Endodermal cell (in vitro differentiated cells): ENCODE results near the gene SHTN1. TPM values are rescaled to one million over a fixed set of nuclear protein-coding genes. Genes with fewer than 3 reads are reported as not detected.

Experiments
- DNase-seq: peaks from one replicate; pipeline ENCODE4 v3.0.0-alpha.2; 2017
- H3K27ac ChIP-seq: 2 replicates; pipeline ENCODE4 v1.5.1; 2013; ENCODE audit warnings: mild to moderate bottlenecking, low read depth, low read length, moderate library complexity
- H3K27me3 ChIP-seq: 2 replicates; pipeline ENCODE4 v1.6.1; 2013; ENCODE audit warnings: mild to moderate bottlenecking, low read length, moderate library complexity; ENCODE audit not compliant: insufficient read depth, control insufficient read depth, poor library complexity, severe bottlenecking
- H3K36me3 ChIP-seq: 2 replicates; pipeline ENCODE4 v1.7.0; 2013; ENCODE audit warnings: mild to moderate bottlenecking, low read length, moderate library complexity; ENCODE audit not compliant: control insufficient read depth, insufficient read depth
- H3K4me1 ChIP-seq: one replicate; pipeline ENCODE4 v1.7.0; 2013; ENCODE audit warnings: low read length; ENCODE audit not compliant: control insufficient read depth, insufficient read depth
- H3K4me3 ChIP-seq: 2 replicates; pipeline ENCODE4 v1.5.1; 2013; ENCODE audit warnings: mild to moderate bottlenecking, low read length, moderate library complexity
- H3K9ac ChIP-seq: 2 replicates; pipeline ENCODE4 v1.6.1; 2013; ENCODE audit warnings: mild to moderate bottlenecking, low read length, moderate library complexity; ENCODE audit not compliant: poor library complexity, severe bottlenecking; ENCODE audit errors: extremely low read depth
- H3K9me3 ChIP-seq: 2 replicates; pipeline ENCODE4 v1.6.1; 2013; ENCODE audit warnings: mild to moderate bottlenecking, low read length, moderate library complexity; ENCODE audit not compliant: control insufficient read depth
- H3K27ac Mint-ChIP-seq: 2 replicates; pipeline ENCODE4 v1.8.0; 2020; ENCODE audit warnings: mixed read lengths
- H3K27me3 Mint-ChIP-seq: 2 replicates; pipeline ENCODE4 v1.8.0; 2021; ENCODE audit warnings: mild to moderate bottlenecking, mixed read lengths; ENCODE audit not compliant: insufficient read depth
- H3K36me3 Mint-ChIP-seq: 2 replicates; pipeline ENCODE4 v1.8.0; 2020; ENCODE audit warnings: low read depth, mixed read lengths
- H3K4me1 Mint-ChIP-seq: 2 replicates; pipeline ENCODE4 v1.8.0; 2020; ENCODE audit warnings: mixed read lengths
- H3K4me3 Mint-ChIP-seq: 2 replicates; pipeline ENCODE4 v1.8.0; 2020; ENCODE audit warnings: mild to moderate bottlenecking, moderate library complexity, mixed read lengths
- H3K9me3 Mint-ChIP-seq: 2 replicates; pipeline ENCODE4 v1.8.0; 2020; ENCODE audit warnings: mild to moderate bottlenecking, mixed read lengths
- WGBS, 2 experiments: methylation state at CpG; one replicate each; pipeline versions ENCODE4 v1.1.5 to v1.1.7; 2013; ENCODE audit warnings: missing lambda C conversion rate in 2 of 2, mixed read lengths in 1 of 2; ENCODE audit not compliant: insufficient coverage in 1 of 2, insufficient read length in 1 of 2; 5-methylcytosine and 5-hydroxymethylcytosine counted together
- total RNA-seq, 2 donors: library from RNA; stranded (reverse); fragmentation: NEBNext Ultra II Directional in 1 of 2; extraction: Animal tissue kit (Norgen Biotek cat#: 25700) in 1 of 2; gene quantifications; 2 replicates in 1 of 2; 3 replicates in 1 of 2; pipeline ENCODE4 v1.2.1, GENCODE V29; 2021
- TF ChIP-seq, protein P1 (sequence below): fragments of 200-600 bp; sonication (generic); conservative IDR thresholded peaks from 2 replicates; pipeline ENCODE4 v1.5.0; 2021; ENCODE audit warnings: antibody characterized with exemption, mild to moderate bottlenecking

Gene SHTN1
- total RNA-seq, 2 donors from 2014 or later = 39.4 to 59.5 TPM

DNA sequence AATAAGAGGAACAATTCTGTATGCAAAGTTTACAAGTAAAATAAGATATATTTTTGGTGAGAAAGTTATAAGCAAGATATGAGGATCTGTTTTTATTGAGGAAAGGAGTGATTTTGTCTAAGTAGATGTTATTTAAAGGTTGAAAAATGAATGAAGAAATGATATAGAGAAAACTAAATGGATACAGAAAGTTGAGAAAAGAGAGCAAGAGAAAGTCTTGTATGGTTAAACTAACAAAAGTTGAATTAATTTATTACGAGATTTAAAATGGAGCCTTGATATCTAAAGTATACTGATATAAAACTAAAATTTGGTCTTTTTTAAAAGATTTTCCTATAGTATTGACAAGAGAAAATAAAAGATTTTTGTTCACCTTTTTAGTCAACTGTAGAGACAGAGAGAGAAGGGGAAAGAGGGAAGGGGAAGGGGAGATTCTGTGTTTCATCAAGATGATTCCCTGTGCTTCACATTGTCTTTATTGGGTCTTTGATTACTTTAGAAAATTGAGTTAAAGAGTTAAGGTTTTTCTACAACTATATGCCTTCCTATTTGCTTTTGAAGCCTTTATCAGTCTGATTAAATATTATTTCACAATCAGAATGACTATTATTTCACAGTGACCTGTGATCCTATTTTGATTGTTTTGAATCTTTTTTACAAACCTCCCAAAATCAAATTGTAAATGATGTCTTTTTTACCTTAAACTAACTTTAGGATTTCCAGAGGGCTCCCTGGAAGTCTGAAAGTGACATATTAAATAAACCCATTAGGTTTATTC is 10.7 kb downstream of the SHTN1 start:
- peaks cover 45% of the 10 kb centered on the region for H3K4me1 Mint-ChIP-seq
- Histone ChIP-seq H3K4me1 (peaks cover 5% of the 10 kb centered on the region), H3K4me3 (no peak overlapping the region), H3K9me3 (no peaks in the 10 kb centered on the region), H3K27me3 (no peaks in the 10 kb centered on the region), H3K27ac (no peak overlapping the region), H3K9ac (no peak overlapping the region), H3K36me3 (no peaks in the 10 kb centered on the region)
- TF ChIP-seq, protein P1, sequence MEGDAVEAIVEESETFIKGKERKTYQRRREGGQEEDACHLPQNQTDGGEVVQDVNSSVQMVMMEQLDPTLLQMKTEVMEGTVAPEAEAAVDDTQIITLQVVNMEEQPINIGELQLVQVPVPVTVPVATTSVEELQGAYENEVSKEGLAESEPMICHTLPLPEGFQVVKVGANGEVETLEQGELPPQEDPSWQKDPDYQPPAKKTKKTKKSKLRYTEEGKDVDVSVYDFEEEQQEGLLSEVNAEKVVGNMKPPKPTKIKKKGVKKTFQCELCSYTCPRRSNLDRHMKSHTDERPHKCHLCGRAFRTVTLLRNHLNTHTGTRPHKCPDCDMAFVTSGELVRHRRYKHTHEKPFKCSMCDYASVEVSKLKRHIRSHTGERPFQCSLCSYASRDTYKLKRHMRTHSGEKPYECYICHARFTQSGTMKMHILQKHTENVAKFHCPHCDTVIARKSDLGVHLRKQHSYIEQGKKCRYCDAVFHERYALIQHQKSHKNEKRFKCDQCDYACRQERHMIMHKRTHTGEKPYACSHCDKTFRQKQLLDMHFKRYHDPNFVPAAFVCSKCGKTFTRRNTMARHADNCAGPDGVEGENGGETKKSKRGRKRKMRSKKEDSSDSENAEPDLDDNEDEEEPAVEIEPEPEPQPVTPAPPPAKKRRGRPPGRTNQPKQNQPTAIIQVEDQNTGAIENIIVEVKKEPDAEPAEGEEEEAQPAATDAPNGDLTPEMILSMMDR = no peak
- no peak overlapping the region for H3K4me3 Mint-ChIP-seq
- no peak overlapping the region for H3K27ac Mint-ChIP-seq
- DNase-seq = no peak
- 88% methylated on average over 1 of the region's 1 CpG; no CpG with 5 or more reads in 1 of the 2 experiments for WGBS, 2 experiments
- H3K36me3 Mint-ChIP-seq = peaks cover 12% of the 10 kb centered on the region
- H3K9me3 Mint-ChIP-seq = peaks cover 3% of the 10 kb centered on the region
- peaks cover 7% of the 10 kb centered on the region for H3K27me3 Mint-ChIP-seq

DNA sequence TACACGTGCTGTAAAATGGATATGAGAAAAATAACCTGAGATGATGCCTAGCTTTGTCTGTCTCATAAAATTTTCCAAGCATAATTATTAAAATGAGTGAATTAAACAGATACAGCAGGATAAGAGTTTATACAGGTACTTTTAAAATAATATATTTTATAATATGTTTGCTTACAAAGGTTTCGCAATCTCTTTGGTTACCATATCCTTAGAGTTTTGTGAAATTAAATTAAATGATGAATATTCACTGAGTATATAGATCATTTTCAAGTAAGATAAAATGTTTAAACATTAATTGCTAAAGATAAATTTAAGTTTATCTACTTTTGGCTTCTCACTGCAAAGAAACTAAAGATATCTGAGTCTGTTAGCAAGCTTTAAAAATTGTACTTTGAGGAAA is 11.4 kb downstream of the SHTN1 start:
- 100% methylated on average over 1 of the region's 2 CpGs; no CpG with 5 or more reads in 1 of the 2 experiments for WGBS, 2 experiments
- H3K4me1 Mint-ChIP-seq = peaks cover 47% of the 10 kb centered on the region

DNA sequence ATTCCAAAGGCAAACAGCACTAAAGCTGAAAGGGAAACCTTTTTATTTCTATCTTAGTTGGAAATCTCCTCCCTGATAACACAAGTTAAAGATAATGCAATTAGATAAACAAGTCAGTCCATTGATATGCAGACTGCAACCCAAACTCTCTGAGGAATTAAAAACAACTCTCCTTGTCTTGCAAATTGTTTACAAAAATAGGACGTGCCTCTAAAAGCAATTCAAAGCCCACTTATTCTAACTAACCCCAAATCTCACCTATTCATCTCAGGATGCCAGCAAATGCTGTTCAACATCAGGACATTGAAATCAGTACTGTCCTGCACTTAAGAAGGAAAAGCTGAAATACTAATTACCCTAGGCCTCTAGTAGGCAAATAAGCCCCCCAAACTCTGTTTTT is 12.8 kb downstream of the SHTN1 start:
- 10 to 33% methylated on average over 1 of the region's 1 CpG for WGBS, 2 experiments
- H3K27ac ChIP-seq = no peak overlapping the region
- peaks cover 50% of the 10 kb centered on the region for H3K4me1 Mint-ChIP-seq

More for the DNA sequence above, 11.4 kb downstream of the SHTN1 start:
- Mint-ChIP-seq H3K27me3 (peaks cover 7% of the 10 kb centered on the region), H3K9me3 (peaks cover 3% of the 10 kb centered on the region), H3K4me3 (no peak overlapping the region), H3K27ac (no peak overlapping the region), H3K36me3 (peaks cover 12% of the 10 kb centered on the region)
- DNase-seq = no peak
- H3K36me3 ChIP-seq = no peaks in the 10 kb centered on the region
- H3K9me3 ChIP-seq = no peaks in the 10 kb centered on the region
- H3K27me3 ChIP-seq = no peaks in the 10 kb centered on the region
- H3K27ac ChIP-seq = no peak overlapping the region
- no peak overlapping the region for H3K4me3 ChIP-seq
- peaks cover 6% of the 10 kb centered on the region for H3K4me1 ChIP-seq
- TF ChIP-seq, protein P1 = no peak
- no peak overlapping the region for H3K9ac ChIP-seq

More for the DNA sequence above, 12.8 kb downstream of the SHTN1 start:
- TF ChIP-seq, protein P1 = no peak
- Histone ChIP-seq H3K4me3 (peak overlapping the region; percentile 1), H3K9ac (no peak overlapping the region), H3K36me3 (no peaks in the 10 kb centered on the region), H3K9me3 (no peaks in the 10 kb centered on the region), H3K4me1 (peaks cover 6% of the 10 kb centered on the region), H3K27me3 (no peaks in the 10 kb centered on the region)
- DNase-seq = no peak
- H3K27me3 Mint-ChIP-seq = peaks cover 7% of the 10 kb centered on the region
- no peaks in the 10 kb centered on the region for H3K9me3 Mint-ChIP-seq
- H3K4me3 Mint-ChIP-seq = no peak overlapping the region
- H3K27ac Mint-ChIP-seq = no peak overlapping the region
- peaks cover 8% of the 10 kb centered on the region for H3K36me3 Mint-ChIP-seq
